SK-N-SH (cell line): ENCODE measurements around the gene LARP6.

Experiments
- CTCF ChIP-seq: fragments of 200-600 bp; sonication (generic); IDR thresholded peaks from 2 replicates; pipeline ENCODE4 v1.6.1; 2017; ENCODE audit warnings: antibody characterized with exemption, mild to moderate bottlenecking, moderate library complexity
- FOSL2 ChIP-seq: IDR thresholded peaks from 2 replicates; pipeline ENCODE4 v1.4.0; 2012; ENCODE audit warnings: low read depth, mild to moderate bottlenecking, moderate library complexity, borderline replicate concordance
- MXI1 ChIP-seq: IDR thresholded peaks from 2 replicates; pipeline ENCODE4 v1.6.1; 2012; ENCODE audit warnings: mild to moderate bottlenecking, low read depth, low read length, improper control_type of control experiment
- RAD21 ChIP-seq: IDR thresholded peaks from 2 replicates; pipeline ENCODE4 v1.6.1; 2012; ENCODE audit warnings: mild to moderate bottlenecking, low read length
- REST ChIP-seq: IDR thresholded peaks from 2 replicates; pipeline ENCODE4 v1.6.1; 2012; ENCODE audit warnings: mild to moderate bottlenecking, low read depth, low read length, moderate library complexity
- RFX5 ChIP-seq: IDR thresholded peaks from 2 replicates; pipeline ENCODE4 v1.6.1; 2012; ENCODE audit warnings: mild to moderate bottlenecking, improper control_type of control experiment, low read length

- no peak for TF ChIP-seq CTCF
- TF ChIP-seq FOSL2: no peak
- no peak for TF ChIP-seq MXI1
- TF ChIP-seq REST: no peak
- no peak for TF ChIP-seq RAD21
- TF ChIP-seq RFX5: no peak
Observed at GRCh38 chr15:70786996-70787395, 67.0 kb downstream of the LARP6 start.
